SK-N-DZ (cell line): ENCODE results near the gene NFATC2IP. TPM values are rescaled to one million over a fixed set of nuclear protein-coding genes. Genes with fewer than 3 reads are reported as not detected.
A peak's percentile ranks its signal among the peaks of the same experiment; 100 is the strongest.

Experiments
- DNase-seq: peaks from one replicate; pipeline ENCODE4 v3.0.0-alpha.2; 2015; ENCODE audit warnings: low spot score
- polyA plus RNA-seq, 2 experiments: library from polyadenylated mRNA; depleted of rRNA; stranded (reverse); fragments of >200 nt; gene quantifications; 2 replicates each; pipeline ENCODE4 v1.2.3, GENCODE V29; 2014

The NFATC2IP gene
- polyA plus RNA-seq (2014; cell fraction: cytosol; rRNA removed) = 40.0 and 57.1 TPM in 2 replicates
- 114 and 154 TPM in 2 replicates for polyA plus RNA-seq (2014; cell fraction: nucleus; rRNA removed)

DNA sequence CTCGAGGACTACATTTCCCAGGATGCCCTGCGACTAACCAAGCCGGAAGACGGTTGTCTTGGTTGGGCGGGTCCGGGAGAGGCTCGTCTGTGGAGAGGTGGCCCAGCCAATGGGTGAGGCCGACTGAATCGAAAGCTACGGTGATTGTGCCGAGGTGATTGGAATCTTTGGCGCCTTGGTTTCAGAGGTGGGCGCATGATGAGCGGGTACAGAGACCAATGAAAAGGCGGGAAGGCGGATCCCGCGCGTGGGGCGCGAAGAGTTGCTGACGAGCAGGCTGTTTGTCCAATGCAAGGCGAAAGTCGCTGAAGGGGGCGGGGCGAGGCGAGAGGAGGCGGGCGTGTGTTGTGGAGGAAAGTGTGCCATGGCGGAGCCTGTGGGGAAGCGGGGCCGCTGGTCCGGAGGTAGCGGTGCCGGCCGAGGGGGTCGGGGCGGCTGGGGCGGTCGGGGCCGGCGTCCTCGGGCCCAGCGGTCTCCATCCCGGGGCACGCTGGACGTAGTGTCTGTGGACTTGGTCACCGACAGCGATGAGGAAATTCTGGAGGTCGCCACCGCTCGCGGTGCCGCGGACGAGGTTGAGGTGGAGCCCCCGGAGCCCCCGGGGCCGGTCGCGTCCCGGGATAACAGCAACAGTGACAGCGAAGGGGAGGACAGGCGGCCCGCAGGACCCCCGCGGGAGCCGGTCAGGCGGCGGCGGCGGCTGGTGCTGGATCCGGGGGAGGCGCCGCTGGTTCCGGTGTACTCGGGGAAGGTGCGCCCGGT lies at the start of gene NFATC2IP:
TSS of gene NFATC2IP (plus strand) at position 290 of the 762 bp plus-strand sequence. CDS start at position 365, 75 bp downstream.
- DNase-seq = peak; percentile 100

- DNase-seq = no peak
These were observed 48.9 kb upstream of the NFATC2IP start for GRCh38 chr16:28901862-28902261.

DNA sequence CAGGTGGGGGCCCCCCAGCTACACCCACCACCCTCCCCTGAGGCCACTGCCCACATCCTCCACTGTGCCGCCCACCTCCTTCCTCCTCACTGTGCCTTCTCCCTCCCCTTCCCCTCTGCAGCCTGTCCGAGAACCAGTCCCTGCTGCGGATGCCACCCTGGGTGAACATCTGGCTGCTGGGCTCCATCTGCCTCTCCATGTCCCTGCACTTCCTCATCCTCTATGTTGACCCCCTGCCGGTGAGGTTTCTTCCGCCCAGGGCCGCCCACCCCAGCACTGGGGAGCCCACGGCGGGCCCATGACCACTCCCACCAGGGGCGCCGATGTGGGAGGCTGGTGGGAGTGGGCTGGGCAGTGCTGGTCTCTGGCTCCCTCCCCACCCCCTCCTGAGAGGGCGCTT lies 47.8 kb upstream of the NFATC2IP start:
- no peak for DNase-seq

DNA sequence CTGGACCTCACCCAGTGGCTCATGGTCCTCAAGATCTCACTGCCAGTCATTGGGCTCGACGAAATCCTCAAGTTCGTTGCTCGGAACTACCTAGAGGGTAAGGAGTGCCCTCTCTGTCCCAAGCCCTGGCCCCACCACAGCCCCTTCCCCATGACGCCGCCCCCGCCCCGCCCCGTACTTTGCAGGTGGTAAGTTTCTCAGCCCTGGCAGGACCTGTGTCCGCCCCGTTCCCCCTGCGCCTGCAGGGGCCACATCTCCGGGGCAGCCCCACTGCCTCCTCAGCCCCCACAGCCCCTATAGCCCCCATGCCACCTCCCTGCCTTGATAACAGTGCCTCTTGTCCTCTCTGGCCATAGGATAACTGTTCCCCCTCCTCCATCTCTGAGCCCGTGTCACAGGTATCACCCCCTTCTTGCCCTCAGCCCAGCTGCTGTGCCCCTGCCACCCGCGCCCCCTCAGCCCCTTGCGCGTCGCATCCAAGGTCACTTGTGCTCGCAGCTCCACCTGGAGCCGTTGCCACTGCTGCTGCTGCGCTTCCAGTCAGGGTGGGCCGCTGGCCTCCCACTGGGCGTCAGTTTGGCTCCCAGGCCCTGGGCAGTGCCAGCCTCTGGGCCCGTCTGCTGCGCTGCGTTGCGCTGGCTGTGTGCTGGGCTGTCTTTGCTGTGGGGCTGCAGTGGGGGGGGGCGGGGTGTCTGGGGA lies 47.2 kb upstream of the NFATC2IP start:
- DNase-seq = no peak

DNA sequence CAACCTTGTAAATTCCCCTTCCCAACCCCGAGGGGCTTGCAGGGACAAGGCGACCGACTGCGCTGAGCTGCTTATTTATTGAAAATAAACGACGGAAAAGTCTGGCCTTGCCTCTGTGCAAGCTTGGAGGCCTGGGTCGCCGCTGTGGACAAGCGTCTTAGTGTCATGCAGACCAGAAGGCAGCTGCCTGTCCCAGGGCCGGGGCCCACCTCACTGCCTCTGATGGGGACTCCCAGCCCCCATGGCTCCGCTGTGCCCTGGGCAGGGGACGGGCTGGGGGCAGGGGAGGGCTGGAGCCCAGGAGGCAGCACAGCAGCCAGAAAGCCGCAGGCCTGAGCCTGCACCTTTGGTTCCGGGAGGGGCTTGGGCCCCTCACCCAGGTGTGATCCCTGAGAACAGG lies 46.4 kb upstream of the NFATC2IP start:
- DNase-seq = no peak

- DNase-seq = no peak
These were observed 45.9 kb upstream of the NFATC2IP start for GRCh38 chr16:28904828-28905227.

DNA sequence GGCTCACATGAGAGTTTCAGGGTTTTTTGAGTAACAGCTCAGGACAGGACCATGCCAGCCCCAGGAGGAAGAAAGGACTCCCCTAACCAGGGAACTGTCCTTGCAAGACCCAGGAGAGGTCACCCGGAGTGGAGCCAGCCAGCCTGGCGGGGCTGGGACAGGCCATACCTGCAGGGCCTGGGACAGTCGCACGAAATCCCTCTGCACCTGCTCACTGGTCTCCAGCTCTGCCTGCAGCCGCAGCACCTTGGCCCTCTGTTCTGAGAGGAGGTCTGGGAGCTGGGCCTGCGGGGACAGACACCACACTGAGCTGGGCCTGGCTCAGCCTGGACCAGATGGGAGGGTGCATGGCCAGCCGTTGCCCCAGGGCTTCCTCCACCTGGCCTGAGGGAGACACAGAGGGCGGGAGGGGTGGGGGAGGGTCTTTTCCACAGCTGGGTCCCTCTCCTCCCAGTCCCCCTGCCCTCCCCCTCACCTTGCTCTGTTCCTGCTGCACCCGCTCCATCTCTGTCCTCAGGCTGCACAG lies 45.4 kb upstream of the NFATC2IP start:
- peak; percentile 46 for DNase-seq

- DNase-seq = peak; percentile 49
These were observed 44.9 kb upstream of the NFATC2IP start for GRCh38 chr16:28905800-28906372.

DNA sequence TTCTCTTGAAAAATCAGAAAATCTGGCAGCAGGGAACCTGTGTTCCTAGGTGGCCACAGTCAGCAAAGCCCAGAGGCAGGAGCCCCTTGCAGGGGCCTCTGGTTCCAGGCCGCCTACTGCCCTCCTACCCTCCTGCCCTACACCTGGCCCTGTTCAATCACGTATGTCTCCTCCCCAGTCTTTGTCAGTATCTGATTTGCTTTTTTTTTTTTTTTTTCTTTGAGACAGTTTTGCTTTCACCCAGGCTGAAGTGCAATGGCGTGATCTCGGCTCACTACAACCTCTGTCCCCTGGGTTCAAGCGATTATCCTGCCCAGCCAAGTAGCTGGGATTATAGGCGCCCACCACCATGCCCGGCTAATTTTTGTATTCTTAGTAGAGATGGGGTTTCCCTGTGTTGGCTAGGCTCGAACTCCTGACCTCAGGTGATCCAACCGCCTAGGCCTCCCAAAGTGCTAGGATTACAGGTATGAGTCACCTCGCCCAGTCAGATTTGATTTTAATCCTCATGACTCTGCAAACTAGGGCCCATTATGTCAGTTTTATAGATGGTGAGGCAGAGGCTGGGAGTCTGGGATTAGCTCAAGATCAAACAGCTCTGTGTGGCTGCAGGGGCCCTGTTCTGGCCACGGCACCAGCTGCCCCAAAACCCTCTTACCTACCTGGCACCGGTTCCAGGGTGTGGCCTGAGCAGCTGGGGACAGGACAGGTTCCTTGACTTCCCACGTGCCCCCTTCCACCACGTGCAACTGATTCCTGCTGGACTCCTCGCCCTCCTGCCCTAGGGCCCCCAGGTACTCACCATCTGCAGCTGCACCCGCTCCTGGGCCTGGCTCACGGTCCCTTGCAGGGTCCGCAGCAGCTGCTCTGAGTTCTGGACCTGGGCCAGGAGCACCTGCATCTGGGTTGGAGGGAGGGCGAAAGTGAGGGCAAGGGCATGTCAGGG lies 40.4 kb upstream of the NFATC2IP start:
- no peak for DNase-seq

- no peak for DNase-seq
These were observed 38.2 kb upstream of the NFATC2IP start for GRCh38 chr16:28912558-28912957.

DNA sequence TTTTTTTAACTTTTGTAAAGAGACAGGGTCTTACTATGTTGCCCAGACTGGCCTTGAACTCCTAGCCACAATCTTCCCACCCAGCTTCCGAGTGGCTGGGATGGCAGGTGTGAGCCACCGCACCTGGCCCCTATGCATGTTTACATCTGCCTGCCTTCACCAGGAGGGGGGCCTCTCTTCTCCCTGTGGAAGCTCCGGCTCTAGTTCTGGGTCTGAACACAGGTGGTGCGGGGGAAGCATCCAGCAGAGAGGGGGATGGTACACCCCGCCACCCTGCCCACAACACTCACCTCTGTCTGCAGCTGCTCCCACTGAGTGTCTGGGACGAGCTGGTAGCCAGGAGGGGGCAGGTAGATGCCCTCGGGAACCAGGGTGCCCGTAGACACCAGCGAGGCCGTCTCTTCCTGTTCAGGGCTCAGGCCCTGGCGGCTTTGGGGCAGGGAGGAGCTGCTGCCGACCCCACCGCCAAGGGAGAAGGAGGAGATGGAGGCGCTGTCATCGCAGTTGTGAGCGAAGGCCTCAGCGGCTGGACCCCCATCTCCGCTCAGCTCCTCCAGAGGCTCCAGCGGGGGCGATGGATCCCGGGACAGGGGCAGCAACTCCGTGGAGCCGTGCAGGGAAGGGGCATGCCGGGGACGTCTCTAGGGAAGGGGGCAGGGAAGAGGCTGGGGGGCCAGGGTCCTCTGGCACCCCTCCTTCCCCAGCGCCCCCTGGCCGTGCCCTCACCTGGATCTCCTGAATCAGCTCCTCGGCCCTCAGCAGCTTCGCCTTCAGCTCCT lies 36.6 kb upstream of the NFATC2IP start:
- DNase-seq = no peak

DNA sequence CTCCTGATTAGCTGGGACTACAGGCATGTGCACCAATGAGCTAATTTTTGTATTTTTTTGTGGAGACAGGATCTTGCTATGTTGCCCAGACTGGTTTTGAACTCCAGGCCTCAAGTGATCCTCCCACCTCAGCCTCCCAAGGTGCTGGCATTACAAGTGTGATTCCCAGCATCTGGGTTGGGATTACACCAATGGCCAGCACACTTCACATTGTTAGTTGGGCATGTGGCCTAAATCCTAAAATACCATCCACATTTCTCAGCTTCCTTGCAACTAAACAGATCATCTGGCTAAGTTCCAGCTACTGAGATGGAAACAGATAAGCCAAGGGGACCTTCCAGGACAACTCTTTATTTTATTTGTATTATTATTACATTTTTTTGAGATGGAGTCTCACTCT lies 35.6 kb upstream of the NFATC2IP start:
- no peak for DNase-seq

DNA sequence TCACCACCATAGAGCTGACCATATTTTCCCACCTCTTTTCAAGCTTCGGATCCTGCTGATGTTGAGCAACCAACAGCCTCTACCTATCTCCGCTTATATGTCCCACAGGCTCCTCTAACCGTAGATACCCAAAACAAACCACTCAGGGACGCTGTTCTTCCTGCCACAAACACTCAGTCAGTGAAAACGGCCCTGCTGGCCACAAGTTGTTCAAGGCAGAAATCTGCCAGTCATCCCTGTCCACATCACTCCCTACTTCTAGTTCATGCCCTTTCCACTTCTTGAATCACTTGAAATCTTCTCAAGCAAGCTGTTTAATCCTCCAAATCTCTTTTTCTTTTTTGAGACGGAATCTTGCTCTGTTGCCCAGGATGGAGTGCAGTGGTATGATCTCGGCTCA lies 33.6 kb upstream of the NFATC2IP start:
- no peak for DNase-seq

DNA sequence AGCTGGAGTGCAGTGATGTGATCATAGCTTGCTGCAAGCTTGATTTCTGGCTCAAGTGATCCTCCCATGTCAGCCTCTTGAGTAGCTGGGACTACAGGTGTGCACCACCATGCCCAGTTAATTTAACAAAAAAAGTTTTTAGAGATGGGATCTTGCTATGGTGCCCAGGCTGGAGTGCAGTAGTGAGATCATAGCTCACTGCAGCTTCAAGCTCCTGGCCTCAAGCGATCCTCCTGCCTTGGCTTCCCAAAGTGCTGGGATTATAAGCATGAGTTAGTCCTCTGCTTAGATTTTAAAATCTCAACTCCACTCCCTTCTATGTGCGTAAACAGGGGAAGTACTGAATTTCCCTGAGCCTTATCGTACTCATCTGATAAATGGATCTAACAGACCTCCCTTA lies 32.0 kb upstream of the NFATC2IP start:
- no peak for DNase-seq

- no peak for DNase-seq
These were observed 27.5 kb upstream of the NFATC2IP start for GRCh38 chr16:28923231-28923587.

DNA sequence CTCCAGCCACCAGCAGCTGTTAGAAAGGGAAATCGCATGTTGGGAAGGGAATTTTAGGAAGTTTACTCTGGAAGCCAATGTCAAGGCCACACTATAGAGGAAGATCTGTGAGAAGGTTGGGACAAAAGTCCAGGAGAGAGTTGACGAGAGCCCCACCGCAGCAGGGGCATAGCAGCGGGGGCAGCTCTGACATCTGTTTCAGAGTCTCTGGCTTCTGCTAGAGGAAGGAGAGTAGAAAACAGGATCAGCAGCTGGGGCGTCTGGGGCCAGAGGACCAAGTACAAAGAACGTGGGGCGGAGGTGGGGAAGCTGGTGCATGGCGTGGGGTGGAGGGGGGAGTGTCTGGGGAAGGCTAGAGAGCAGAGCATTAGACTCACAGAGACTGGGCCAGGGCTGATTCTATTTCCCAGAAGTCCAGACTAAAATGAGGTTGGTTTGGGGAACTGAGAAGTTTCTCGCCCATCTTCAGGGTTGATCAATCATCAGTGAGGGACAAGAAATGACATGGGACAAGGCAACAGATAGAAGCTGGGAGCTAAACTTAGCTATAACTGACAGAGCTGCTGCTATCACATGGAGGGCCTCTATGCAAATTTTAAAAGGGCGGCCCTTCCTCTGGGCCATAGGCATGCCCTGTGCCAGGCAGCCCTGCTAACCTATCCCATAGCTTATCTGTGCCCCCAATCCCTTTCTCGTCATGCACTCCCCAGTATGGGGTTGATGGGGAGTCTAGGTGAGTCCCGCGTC lies 26.9 kb upstream of the NFATC2IP start:
- no peak for DNase-seq

DNA sequence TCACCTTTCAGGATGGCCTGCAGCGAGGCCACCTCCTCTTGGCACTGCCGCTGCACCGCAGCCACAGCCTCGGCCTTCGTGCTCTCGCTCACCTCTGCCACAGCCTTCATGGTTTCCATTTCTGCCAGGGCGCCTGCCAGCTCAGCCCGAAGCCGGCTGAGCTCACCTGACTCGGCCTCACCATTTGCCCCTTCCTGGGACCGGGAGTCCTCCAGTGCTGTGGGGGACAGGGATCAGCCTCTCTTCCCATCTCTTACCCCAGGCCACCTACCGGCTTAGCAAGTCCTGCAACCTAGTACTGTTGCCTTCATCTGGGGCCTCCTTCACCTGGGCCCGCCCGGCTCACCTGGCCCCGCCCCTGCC lies 26.4 kb upstream of the NFATC2IP start:
- no peak for DNase-seq

DNA sequence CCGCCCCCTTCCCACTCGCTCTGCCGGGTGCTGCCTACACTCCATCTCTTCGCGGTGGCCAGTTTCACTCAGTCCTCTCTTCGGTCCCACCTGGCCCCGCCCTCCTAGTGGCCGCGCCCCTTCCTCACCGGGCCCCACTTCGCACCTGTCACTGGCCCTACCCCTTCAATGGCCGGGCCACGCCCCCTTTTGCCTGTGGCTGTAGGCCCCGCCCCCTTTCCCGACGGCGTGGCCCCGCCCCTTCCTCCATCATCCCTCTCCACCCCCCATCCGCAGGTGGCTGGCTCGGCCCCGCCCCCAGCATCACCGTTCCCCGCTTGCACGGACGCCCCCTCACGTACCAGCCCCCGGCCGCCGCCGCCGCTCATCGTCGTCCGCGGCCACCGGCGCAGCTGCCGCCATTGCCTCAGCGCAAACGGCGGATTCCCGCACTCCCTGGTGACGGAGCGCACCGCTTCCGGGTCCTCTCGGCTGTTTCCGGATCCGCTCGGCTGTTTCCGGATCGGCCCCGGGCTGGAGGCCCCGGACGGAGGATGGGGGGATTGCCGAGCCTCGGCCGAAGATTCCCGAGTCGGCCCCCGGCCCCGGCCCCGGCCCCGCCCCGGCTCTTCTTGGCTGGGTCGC lies 25.9 kb upstream of the NFATC2IP start, which contains the start of gene RABEP2:
TSS of gene RABEP2 (minus strand) at position 477 of the 624 bp plus-strand sequence. CDS start at position 402, 75 bp downstream.
- DNase-seq = peak; percentile 90
